Common myeloid progenitor, CD34-positive (primary cell): ENCODE data around the gene OR6B1.

Source experiments
- CTCF ChIA-PET: fragments of 350-600 bp; sonication (Branson Sonifier 250); formaldehyde crosslinking; loops from one replicate; lab custom pipeline; 2021; ENCODE audit warnings: antibody characterized with exemption; lab: Charles Lee
- POLR2A ChIA-PET: fragments of 350-600 bp; sonication (Branson Sonifier 250); formaldehyde crosslinking; loops from one replicate; lab custom pipeline; 2021; ENCODE audit warnings: antibody characterized with exemption; lab: Charles Lee
- DNase-seq, 3 donors: peaks; one replicate each; pipeline versions ENCODE4 v3.0.0 to v3.0.0-alpha.2; 2013
- H3K27ac ChIP-seq, 2 experiments: 1 replicate in 1 of 2; 2 replicates in 1 of 2; pipeline ENCODE4 v1.7.0; 2013; ENCODE audit warnings: inconsistent platforms in 2 of 2, low read length in 2 of 2, mild to moderate bottlenecking in 2 of 2, low read depth in 1 of 2, moderate library complexity in 1 of 2; ENCODE audit not compliant: severe bottlenecking in 2 of 2, insufficient read depth in 1 of 2, poor library complexity in 1 of 2
- H3K27me3 ChIP-seq, 5 experiments: replicated peaks in 2 of 5; 1 replicate in 3 of 5; 2 replicates in 2 of 5; pipeline versions ENCODE4 v1.6.1 to v1.7.0; 2013; ENCODE audit warnings: low read length in 4 of 5, mild to moderate bottlenecking in 2 of 5, moderate library complexity in 2 of 5, inconsistent platforms in 1 of 5; ENCODE audit not compliant: insufficient read depth in 5 of 5, control insufficient read depth in 4 of 5
- H3K36me3 ChIP-seq, 4 experiments: 1 replicate in 2 of 4; 2 replicates in 2 of 4; pipeline versions ENCODE4 v1.6.1 to v1.7.0; 2013; ENCODE audit warnings: low read length in 3 of 4, control low read depth in 1 of 4, mild to moderate bottlenecking in 1 of 4; ENCODE audit not compliant: control insufficient read depth in 4 of 4, insufficient read depth in 4 of 4
- H3K4me1 ChIP-seq, 4 experiments: 1 replicate in 3 of 4; 2 replicates in 1 of 4; pipeline versions ENCODE4 v1.6.1 to v1.7.1; 2013; ENCODE audit warnings: low read length in 3 of 4, mild to moderate bottlenecking in 3 of 4, control low read depth in 1 of 4, inconsistent platforms in 1 of 4, moderate library complexity in 1 of 4; ENCODE audit not compliant: control insufficient read depth in 4 of 4, insufficient read depth in 4 of 4; ENCODE audit errors: control extremely low read depth in 1 of 4
- H3K4me3 ChIP-seq, 7 experiments: 1 replicate in 4 of 7; 2 replicates in 3 of 7; pipeline versions ENCODE4 v1.5.1 to v1.7.0; 2013; ENCODE audit warnings: mild to moderate bottlenecking in 7 of 7, low read length in 6 of 7, moderate library complexity in 6 of 7, inconsistent platforms in 2 of 7, low read depth in 2 of 7, control low read depth in 1 of 7; ENCODE audit not compliant: insufficient read depth in 4 of 7, control insufficient read depth in 1 of 7; ENCODE audit errors: extremely low read depth in 1 of 7
- H3K9me3 ChIP-seq, 5 experiments: 1 replicate in 4 of 5; 2 replicates in 1 of 5; pipeline versions ENCODE4 v1.6.1 to v1.7.1; 2013; ENCODE audit warnings: low read length in 4 of 5, mild to moderate bottlenecking in 2 of 5, inconsistent platforms in 1 of 5, low read depth in 1 of 5, moderate library complexity in 1 of 5; ENCODE audit not compliant: control insufficient read depth in 4 of 5, insufficient read depth in 2 of 5; ENCODE audit errors: control extremely low read depth in 1 of 5
- WGBS: methylation state at CpG from one replicate; pipeline ENCODE4 v1.1.5; 2013; ENCODE audit not compliant: insufficient coverage; 5-methylcytosine and 5-hydroxymethylcytosine counted together

OR6B1 gene

GRCh38 chr7:143967398-143967797, 32.7 kb upstream of the OR6B1 start:
- DNase-seq = no peak
- POLR2A ChIA-PET = no interaction called here
- Histone ChIP-seq H3K9me3 (peaks cover 0 to 4% (median 0%) of the 10 kb centered on the region in 5 experiments), H3K36me3 (no peaks in the 10 kb centered on the region), H3K4me1 (no peaks in the 10 kb centered on the region), H3K4me3 (no peak overlapping the region), H3K27me3 (no peaks in the 10 kb centered on the region), H3K27ac (no peak overlapping the region)
- CTCF ChIA-PET = no interaction called here
- WGBS = 89% methylated on average over 1 of the region's 4 CpGs

- peak; percentile 3 to 41 (median 7) for DNase-seq
- no peaks in the 10 kb centered on the region for H3K4me1 ChIP-seq
- no peak overlapping the region for H3K4me3 ChIP-seq
- H3K36me3 ChIP-seq = no peaks in the 10 kb centered on the region
- ChIA-PET POLR2A (no interaction called here), CTCF (no interaction called here)
- no peaks in the 10 kb centered on the region for H3K27me3 ChIP-seq
- WGBS = no CpG with 5 or more reads among the region's 4 CpGs
- peak overlapping the region in 1 of 2 experiments; percentile 50 for H3K27ac ChIP-seq
- H3K9me3 ChIP-seq = peaks cover 0 to 4% (median 0%) of the 10 kb centered on the region in 5 experiments
Measured at GRCh38 chr7:143973870-143974416, 26.2 kb upstream of the OR6B1 start.

GRCh38 chr7:143974459-143974858, 25.7 kb upstream of the OR6B1 start:
- DNase-seq = no peak
- Histone ChIP-seq H3K36me3 (no peaks in the 10 kb centered on the region), H3K27ac (no peak overlapping the region), H3K27me3 (no peaks in the 10 kb centered on the region), H3K4me3 (no peak overlapping the region), H3K4me1 (no peaks in the 10 kb centered on the region), H3K9me3 (peaks cover 0 to 4% (median 0%) of the 10 kb centered on the region in 5 experiments)
- WGBS = 88% methylated on average over 3 of the region's 4 CpGs
- ChIA-PET POLR2A (no interaction called here), CTCF (no interaction called here)

GRCh38 chr7:143975617-143976016, 24.5 kb upstream of the OR6B1 start:
- Histone ChIP-seq H3K9me3 (peaks cover 0 to 4% (median 0%) of the 10 kb centered on the region in 5 experiments), H3K4me1 (no peaks in the 10 kb centered on the region), H3K36me3 (no peaks in the 10 kb centered on the region), H3K27ac (no peak overlapping the region), H3K4me3 (no peak overlapping the region), H3K27me3 (no peaks in the 10 kb centered on the region)
- 89% methylated on average over 1 of the region's 1 CpG for WGBS
- peak; percentile 23 to 68 (median 53) for DNase-seq
- ChIA-PET POLR2A (no interaction called here), CTCF (no interaction called here)

- no peaks in the 10 kb centered on the region for H3K9me3 ChIP-seq
- no CpG with 5 or more reads among the region's 2 CpGs for WGBS
Measured at GRCh38 chr7:143978585-143978984, 21.5 kb upstream of the OR6B1 start.

GRCh38 chr7:143979359-143979758, 20.8 kb upstream of the OR6B1 start:
- WGBS = 60% methylated on average over 1 of the region's 1 CpG
- POLR2A ChIA-PET = no interaction called here

More at GRCh38 chr7:143978585-143978984, 21.5 kb upstream of the OR6B1 start:
- H3K36me3 ChIP-seq = no peaks in the 10 kb centered on the region
- CTCF ChIA-PET = no interaction called here
- H3K4me3 ChIP-seq = no peak overlapping the region
- no peak for DNase-seq
- POLR2A ChIA-PET = no interaction called here
- H3K27ac ChIP-seq = no peak overlapping the region
- H3K27me3 ChIP-seq = no peaks in the 10 kb centered on the region
- no peaks in the 10 kb centered on the region for H3K4me1 ChIP-seq

GRCh38 chr7:143979998-143980397, 20.1 kb upstream of the OR6B1 start:
- no peak overlapping the region for H3K27ac ChIP-seq
- H3K36me3 ChIP-seq = no peaks in the 10 kb centered on the region
- DNase-seq = peak in 2 of 3 donors; percentile 3 to 33
- no peaks in the 10 kb centered on the region for H3K9me3 ChIP-seq
- WGBS = 100% methylated on average over 1 of the region's 2 CpGs
- ChIA-PET CTCF (no interaction called here), POLR2A (no interaction called here)
- H3K27me3 ChIP-seq = no peaks in the 10 kb centered on the region
- no peak overlapping the region for H3K4me3 ChIP-seq
- H3K4me1 ChIP-seq = no peaks in the 10 kb centered on the region

More at GRCh38 chr7:143979359-143979758, 20.8 kb upstream of the OR6B1 start:
- no peak for DNase-seq
- H3K4me3 ChIP-seq = no peak overlapping the region
- no peak overlapping the region for H3K27ac ChIP-seq
- no peaks in the 10 kb centered on the region for H3K4me1 ChIP-seq
- no peaks in the 10 kb centered on the region for H3K9me3 ChIP-seq
- CTCF ChIA-PET = no interaction called here
- no peaks in the 10 kb centered on the region for H3K36me3 ChIP-seq
- no peaks in the 10 kb centered on the region for H3K27me3 ChIP-seq
